Activated CD8-positive, alpha-beta memory T cell treated with anti-CD3 and anti-CD28 coated beads, Interleukin-2, amount 10 ng/mL, durations not matched to agents 7 days and 5 days (primary cell): ENCODE measurements around the gene MAU2. TPM values are rescaled to one million over a fixed set of nuclear protein-coding genes. Genes with fewer than 3 reads are reported as not detected.
"Not testable (repeated sequence)": the region's sequence is repeated elsewhere in the genome, so short reads cannot be mapped to it uniquely, and the experiment has no call there.

ENCODE experiments used
- ATAC-seq: fragments of 150-1000 bp; cut with Tn5 transposase; one replicate; pipeline ENCODE4 v1.10.0; 2021; ENCODE audit warnings: moderate library complexity
- CTCF ChIA-PET: fragments of 350-600 bp; sonication (Branson Sonifier 250); formaldehyde crosslinking; loops from one replicate; lab custom pipeline; 2021; ENCODE audit warnings: antibody characterized with exemption; lab: Charles Lee
- DNase-seq: peaks from one replicate; pipeline ENCODE4 v3.0.0-alpha.2; 2020
- H3K27ac Mint-ChIP-seq: one replicate; pipeline ENCODE4 v1.8.0; 2021; ENCODE audit warnings: mild to moderate bottlenecking, mixed read lengths
- H3K27me3 Mint-ChIP-seq: one replicate; pipeline ENCODE4 v1.8.0; 2021; ENCODE audit warnings: mixed read lengths
- H3K36me3 Mint-ChIP-seq: one replicate; pipeline ENCODE4 v1.8.0; 2021; ENCODE audit warnings: mild to moderate bottlenecking, mixed read lengths
- H3K4me1 Mint-ChIP-seq: one replicate; pipeline ENCODE4 v1.8.0; 2021; ENCODE audit warnings: mixed read lengths
- H3K4me3 Mint-ChIP-seq: one replicate; pipeline ENCODE4 v1.8.0; 2021; ENCODE audit warnings: mild to moderate bottlenecking, moderate library complexity, mixed read lengths
- H3K9me3 Mint-ChIP-seq: one replicate; pipeline ENCODE4 v1.8.0; 2022; ENCODE audit warnings: low read depth, mixed read lengths
- total RNA-seq, 2 experiments: library from RNA; stranded (reverse); gene quantifications; one replicate each; pipeline ENCODE4 v1.2.3, GENCODE V29; 2021

MAU2 gene
- total RNA-seq, 2 experiments from 2014 or later = 80.6 to 82.4 TPM

DNA sequence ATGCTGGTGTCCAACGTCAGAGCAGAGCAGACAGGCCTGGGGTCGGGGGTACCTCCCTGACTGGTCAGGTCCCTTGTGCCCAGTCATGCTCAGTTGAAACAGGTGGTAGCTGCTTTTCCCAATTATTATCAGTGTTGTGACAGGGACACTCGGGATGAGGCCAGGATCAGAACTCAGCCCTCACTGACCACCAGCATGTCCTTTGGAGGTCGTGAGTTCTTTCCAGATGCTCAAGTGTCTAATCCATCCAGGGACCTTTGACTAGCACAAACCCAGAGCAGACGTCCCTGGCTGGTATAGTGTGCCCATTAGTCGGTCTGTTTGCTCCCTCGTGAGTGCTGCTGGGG lies 22.4 kb downstream of the MAU2 start:
- no peaks in the 10 kb centered on the region for H3K27me3 Mint-ChIP-seq
- no peak overlapping the region for H3K4me3 Mint-ChIP-seq
- H3K36me3 Mint-ChIP-seq = peaks cover 16% of the 10 kb centered on the region
- no peaks in the 10 kb centered on the region for H3K9me3 Mint-ChIP-seq
- CTCF ChIA-PET = interaction anchor here (0.9 kb wide), 1 partner anchor 16 kb away, joined by 5 read pairs; no protein-coding TSS in a partner anchor
- no peaks in the 10 kb centered on the region for H3K4me1 Mint-ChIP-seq
- H3K27ac Mint-ChIP-seq = no peak overlapping the region
- ATAC-seq (no peak), DNase-seq (no peak)

- no peak for ATAC-seq
- no peaks in the 10 kb centered on the region for H3K4me1 Mint-ChIP-seq
- no peaks in the 10 kb centered on the region for H3K27me3 Mint-ChIP-seq
- DNase-seq = no peak
- CTCF ChIA-PET = no interaction called here
- no peaks in the 10 kb centered on the region for H3K9me3 Mint-ChIP-seq
- H3K36me3 Mint-ChIP-seq = peaks cover 12% of the 10 kb centered on the region
- H3K4me3 Mint-ChIP-seq = no peak overlapping the region
- no peak overlapping the region for H3K27ac Mint-ChIP-seq
Observed at GRCh38 chr19:19343762-19344161, 23.1 kb downstream of the MAU2 start.

- Mint-ChIP-seq H3K27me3 (no peaks in the 10 kb centered on the region), H3K4me1 (no peaks in the 10 kb centered on the region), H3K27ac (no peak overlapping the region), H3K36me3 (peaks cover 15% of the 10 kb centered on the region), H3K4me3 (no peak overlapping the region), H3K9me3 (no peaks in the 10 kb centered on the region)
- DNase-seq = no peak
- CTCF ChIA-PET = no interaction called here
- no peak for ATAC-seq
Observed at GRCh38 chr19:19345232-19345631, 24.6 kb downstream of the MAU2 start.

- no peaks in the 10 kb centered on the region for H3K4me1 Mint-ChIP-seq
- peaks cover 15% of the 10 kb centered on the region for H3K36me3 Mint-ChIP-seq
- no peak overlapping the region for H3K4me3 Mint-ChIP-seq
- ATAC-seq (no peak), DNase-seq (no peak)
- H3K27me3 Mint-ChIP-seq = no peaks in the 10 kb centered on the region
- CTCF ChIA-PET = no interaction called here
- no peaks in the 10 kb centered on the region for H3K9me3 Mint-ChIP-seq
- H3K27ac Mint-ChIP-seq = no peak overlapping the region
Observed at GRCh38 chr19:19345970-19346369, 25.3 kb downstream of the MAU2 start.

GRCh38 chr19:19347401-19348110 lies 26.9 kb downstream of the MAU2 start:
- H3K9me3 Mint-ChIP-seq = no peaks in the 10 kb centered on the region
- no peak overlapping the region for H3K27ac Mint-ChIP-seq
- no peaks in the 10 kb centered on the region for H3K27me3 Mint-ChIP-seq
- no peaks in the 10 kb centered on the region for H3K4me1 Mint-ChIP-seq
- ATAC-seq (no peak), DNase-seq (no peak)
- H3K4me3 Mint-ChIP-seq = no peak overlapping the region
- H3K36me3 Mint-ChIP-seq = peaks cover 20% of the 10 kb centered on the region
- CTCF ChIA-PET = no interaction called here

GRCh38 chr19:19348266-19348665 lies 27.6 kb downstream of the MAU2 start:
- no peak for DNase-seq
- H3K27ac Mint-ChIP-seq = no peak overlapping the region
- no peak for ATAC-seq
- no peaks in the 10 kb centered on the region for H3K9me3 Mint-ChIP-seq
- H3K4me1 Mint-ChIP-seq = no peaks in the 10 kb centered on the region
- CTCF ChIA-PET = no interaction called here
- peaks cover 23% of the 10 kb centered on the region for H3K36me3 Mint-ChIP-seq
- no peaks in the 10 kb centered on the region for H3K27me3 Mint-ChIP-seq
- no peak overlapping the region for H3K4me3 Mint-ChIP-seq

GRCh38 chr19:19349365-19349764 lies 28.7 kb downstream of the MAU2 start:
- peaks cover 24% of the 10 kb centered on the region for H3K36me3 Mint-ChIP-seq
- H3K4me1 Mint-ChIP-seq = no peaks in the 10 kb centered on the region
- H3K4me3 Mint-ChIP-seq = no peak overlapping the region
- ATAC-seq = no peak
- no peak for DNase-seq
- no peak overlapping the region for H3K27ac Mint-ChIP-seq
- no peaks in the 10 kb centered on the region for H3K9me3 Mint-ChIP-seq
- CTCF ChIA-PET = no interaction called here
- no peaks in the 10 kb centered on the region for H3K27me3 Mint-ChIP-seq

- CTCF ChIA-PET, DNase-seq, H3K9me3 Mint-ChIP-seq, H3K27me3 Mint-ChIP-seq, H3K4me1 Mint-ChIP-seq, H3K4me3 Mint-ChIP-seq, ATAC-seq, H3K27ac Mint-ChIP-seq: not testable (repeated sequence)
- peaks cover 18% of the 10 kb centered on the region for H3K36me3 Mint-ChIP-seq
Observed at GRCh38 chr19:19350756-19351155, 30.1 kb downstream of the MAU2 start.

DNA sequence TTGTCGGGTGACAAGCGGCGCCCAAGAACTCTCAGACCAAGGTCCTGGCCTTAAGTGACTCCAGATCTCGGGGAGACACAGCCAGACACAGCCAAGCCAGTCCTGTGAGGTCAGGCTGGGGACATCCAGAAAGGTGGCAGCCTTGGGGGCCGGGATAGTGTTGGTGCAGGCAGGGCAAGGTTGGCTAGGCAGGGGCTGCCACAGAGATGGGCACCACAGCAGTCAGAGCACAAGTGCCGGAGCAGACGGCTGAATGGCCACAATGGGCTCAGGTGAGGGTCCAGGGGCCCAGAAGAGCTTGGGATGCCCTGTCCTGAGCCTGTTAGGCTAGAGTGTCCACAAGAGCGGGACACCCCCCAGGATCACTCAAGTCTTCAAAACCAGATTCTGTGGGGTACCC lies 32.2 kb downstream of the MAU2 start:
- Mint-ChIP-seq H3K4me3 (no peak overlapping the region), H3K27ac (no peak overlapping the region), H3K4me1 (peaks cover under 1% of the 10 kb centered on the region), H3K27me3 (no peaks in the 10 kb centered on the region), H3K36me3 (peaks cover 15% of the 10 kb centered on the region), H3K9me3 (no peaks in the 10 kb centered on the region)
- CTCF ChIA-PET = interaction anchor here (3.0 kb wide), 1 partner anchor 9 kb away, joined by 12 read pairs; no protein-coding TSS in a partner anchor
- ATAC-seq (no peak), DNase-seq (no peak)

GRCh38 chr19:19354007-19354406 lies 33.4 kb downstream of the MAU2 start:
- DNase-seq = no peak
- Mint-ChIP-seq H3K4me3 (no peak overlapping the region), H3K4me1 (peaks cover 11% of the 10 kb centered on the region), H3K36me3 (peaks cover 13% of the 10 kb centered on the region), H3K27me3 (no peaks in the 10 kb centered on the region), H3K9me3 (no peaks in the 10 kb centered on the region), H3K27ac (no peak overlapping the region)
- no peak for ATAC-seq
- CTCF ChIA-PET = interaction anchor here (3.0 kb wide), 1 partner anchor 8 kb away, joined by 12 read pairs; no protein-coding TSS in a partner anchor

DNA sequence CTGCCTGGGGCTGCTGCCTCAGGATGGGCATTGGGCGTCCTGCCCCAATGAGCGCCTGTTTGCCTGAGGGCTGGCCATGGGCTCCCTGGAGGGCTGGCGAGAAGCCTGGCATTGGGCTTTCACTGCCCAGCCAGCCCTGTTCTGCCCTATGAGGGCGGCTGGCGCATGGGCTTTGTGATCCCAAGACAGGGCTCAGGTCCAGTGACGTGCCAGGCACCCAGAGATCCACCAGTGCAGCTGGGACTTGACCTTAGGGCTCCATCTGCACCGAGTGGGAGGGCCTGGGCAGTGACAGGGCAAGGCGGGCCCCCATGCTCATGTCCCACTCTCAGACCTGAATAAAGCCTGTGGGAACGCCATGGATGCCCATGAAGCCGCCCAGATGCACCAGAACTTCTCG lies 34.3 kb downstream of the MAU2 start:
- DNase-seq (no peak), ATAC-seq (no peak)
- Mint-ChIP-seq H3K27me3 (no peaks in the 10 kb centered on the region), H3K36me3 (peaks cover 10% of the 10 kb centered on the region), H3K27ac (no peak overlapping the region), H3K4me3 (no peak overlapping the region), H3K4me1 (peaks cover 11% of the 10 kb centered on the region), H3K9me3 (no peaks in the 10 kb centered on the region)
- CTCF ChIA-PET = interaction anchor here (3.0 kb wide), 1 partner anchor 7 kb away, joined by 12 read pairs; no protein-coding TSS in a partner anchor

GRCh38 chr19:19355606-19356139 lies 35.0 kb downstream of the MAU2 start:
- CTCF ChIA-PET = no interaction called here
- peaks cover 10% of the 10 kb centered on the region for H3K36me3 Mint-ChIP-seq
- ATAC-seq = no peak
- H3K27me3 Mint-ChIP-seq = no peaks in the 10 kb centered on the region
- peaks cover 11% of the 10 kb centered on the region for H3K4me1 Mint-ChIP-seq
- DNase-seq = no peak
- no peak overlapping the region for H3K4me3 Mint-ChIP-seq
- no peaks in the 10 kb centered on the region for H3K9me3 Mint-ChIP-seq
- H3K27ac Mint-ChIP-seq = no peak overlapping the region

GRCh38 chr19:19356500-19356899 lies 35.9 kb downstream of the MAU2 start:
- no peak overlapping the region for H3K4me3 Mint-ChIP-seq
- CTCF ChIA-PET = no interaction called here

DNA sequence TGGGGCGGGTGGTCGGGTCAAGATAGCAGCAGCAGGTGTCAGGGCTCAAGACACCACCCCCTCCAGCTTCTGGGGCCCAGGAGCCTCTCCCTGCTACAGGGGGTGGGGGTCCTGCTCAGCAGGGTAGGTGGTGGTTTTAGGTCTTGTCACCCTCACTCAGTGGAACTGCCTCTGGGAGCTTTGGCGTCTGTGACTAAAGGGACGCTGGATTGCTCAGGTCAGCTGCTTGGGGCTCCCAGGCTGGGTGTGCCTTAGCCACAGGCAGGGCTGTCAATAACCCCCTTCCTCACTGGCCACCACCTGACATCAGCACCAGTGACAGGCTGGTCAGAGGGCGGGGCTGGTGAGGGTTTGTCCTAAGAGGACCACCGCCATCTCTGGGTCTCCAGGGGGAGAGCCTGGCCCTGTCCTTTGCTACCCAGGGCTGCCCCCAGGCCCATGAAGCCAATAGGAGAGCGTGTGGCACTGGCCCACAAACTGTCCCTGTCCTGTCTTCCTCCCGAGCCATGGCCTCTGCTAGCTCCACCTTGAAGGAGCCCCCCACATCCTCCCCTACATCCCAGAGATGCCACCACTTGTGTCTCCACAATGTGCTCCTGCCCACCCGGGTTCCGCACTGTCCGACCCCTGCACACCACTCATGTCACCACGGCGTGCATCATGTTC lies 36.4 kb downstream of the MAU2 start:
- H3K4me1 Mint-ChIP-seq = peaks cover 20% of the 10 kb centered on the region
- no peaks in the 10 kb centered on the region for H3K27me3 Mint-ChIP-seq
- H3K27ac Mint-ChIP-seq = no peak overlapping the region
- no peak overlapping the region for H3K4me3 Mint-ChIP-seq
- H3K36me3 Mint-ChIP-seq = peaks cover 8% of the 10 kb centered on the region
- no peak for ATAC-seq
- H3K9me3 Mint-ChIP-seq = no peaks in the 10 kb centered on the region
- CTCF ChIA-PET = no interaction called here
- DNase-seq = no peak

More at GRCh38 chr19:19356500-19356899, 35.9 kb downstream of the MAU2 start:
- no peak for ATAC-seq
- H3K27me3 Mint-ChIP-seq = no peaks in the 10 kb centered on the region
- no peak for DNase-seq
- no peaks in the 10 kb centered on the region for H3K9me3 Mint-ChIP-seq
- H3K4me1 Mint-ChIP-seq = peaks cover 17% of the 10 kb centered on the region
- no peak overlapping the region for H3K27ac Mint-ChIP-seq
- peaks cover 10% of the 10 kb centered on the region for H3K36me3 Mint-ChIP-seq
